Measurements from ENCODE around the gene SLCO2B1.
"Not testable (repeated sequence)": the region's sequence is repeated elsewhere in the genome, so short reads cannot be mapped to it uniquely, and the experiment has no call there.

Gene SLCO2B1

GRCh38 chr11:75150879-75151278, at the start of gene SLCO2B1:
Gene SLCO2B1 (plus strand): TSS chr11:75151107. CDS start chr11:75151382, 275 bp downstream.
- no peak for DNase-seq (ENCODE audit: low read depth)
- TF ChIP-seq CTCF (conservative IDR thresholded peaks at IDR 0.05; ENCODE audit: low read depth, low read length) = no peak
- H3K4me3 ChIP-seq (ENCODE audit: low read depth, low read length) = no peak within 1 kb of the TSS

DNA sequence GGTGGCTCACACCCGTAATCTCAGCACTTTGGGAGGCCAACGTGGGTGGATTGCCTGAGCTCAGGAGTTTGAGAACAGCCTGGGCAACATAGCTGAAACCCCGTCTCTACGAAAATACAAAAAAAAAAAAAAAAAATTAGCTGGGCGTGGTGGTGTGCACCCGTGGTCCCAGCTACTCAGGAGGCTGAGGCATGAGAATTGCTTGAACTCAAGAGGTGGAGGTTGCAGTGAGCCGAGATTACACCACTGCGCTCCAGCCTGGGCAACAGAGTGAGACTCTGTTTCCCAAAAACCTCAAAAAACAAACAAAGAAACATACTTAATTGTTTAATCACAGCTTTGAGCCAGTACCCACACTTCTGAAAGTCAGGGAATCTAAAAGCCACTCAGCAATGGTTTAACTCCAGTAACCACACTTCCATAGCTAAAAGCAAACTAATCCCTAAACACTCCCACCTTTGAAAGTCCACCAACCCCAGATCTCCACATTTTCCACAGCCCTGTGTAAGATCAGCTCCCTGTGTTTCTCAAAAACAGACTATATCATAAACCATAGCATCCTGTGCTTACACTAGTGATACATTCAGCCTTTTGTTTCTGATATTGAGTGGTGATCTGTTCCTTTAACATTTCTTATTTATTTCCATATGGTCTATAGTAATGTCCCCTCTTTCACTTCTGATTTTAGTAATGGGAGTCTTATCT, 49.3 kb upstream of the SLCO2B1 start:
- DNase-seq (ENCODE audit: low read depth) = no peak
- H3K4me3 ChIP-seq (ENCODE audit: low read depth, low read length) = no peak overlapping the region
- TF ChIP-seq CTCF (conservative IDR thresholded peaks at IDR 0.05; ENCODE audit: low read depth, low read length) = no peak

GRCh38 chr11:75103380-75104026, 47.4 kb upstream of the SLCO2B1 start:
- TF ChIP-seq CTCF (conservative IDR thresholded peaks at IDR 0.05; ENCODE audit: low read depth, low read length) = no peak
- DNase-seq (ENCODE audit: low read depth) = peak; percentile 56
- H3K4me3 ChIP-seq (ENCODE audit: low read depth, low read length) = no peak overlapping the region

DNA sequence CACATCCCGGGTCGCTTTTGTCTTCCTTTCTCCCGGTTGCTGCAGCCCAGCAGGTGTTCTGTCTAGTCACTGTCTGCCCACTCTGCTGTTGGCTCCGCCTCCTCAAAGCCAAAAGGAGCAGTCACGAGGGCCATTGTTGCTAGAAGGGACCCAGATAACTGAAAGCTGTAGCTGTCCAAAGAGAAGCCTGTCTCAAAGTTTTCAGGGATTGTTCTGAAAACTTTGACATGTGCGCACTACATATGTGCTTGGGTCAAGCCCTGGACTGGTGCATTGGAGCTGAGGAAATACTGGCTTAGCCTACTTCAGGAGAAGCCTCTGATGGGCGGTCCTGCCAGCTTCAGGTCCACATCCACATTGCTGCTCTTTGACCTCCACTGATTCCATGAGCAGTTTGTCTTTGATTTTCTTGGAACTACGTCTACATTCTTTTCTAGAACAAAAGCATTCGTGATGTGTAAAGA, 45.4 kb upstream of the SLCO2B1 start:
- DNase-seq (ENCODE audit: low read depth) = peak; percentile 58
- H3K4me3 ChIP-seq (ENCODE audit: low read depth, low read length) = no peak overlapping the region
- no peak for TF ChIP-seq CTCF (conservative IDR thresholded peaks at IDR 0.05; ENCODE audit: low read depth, low read length)

DNA sequence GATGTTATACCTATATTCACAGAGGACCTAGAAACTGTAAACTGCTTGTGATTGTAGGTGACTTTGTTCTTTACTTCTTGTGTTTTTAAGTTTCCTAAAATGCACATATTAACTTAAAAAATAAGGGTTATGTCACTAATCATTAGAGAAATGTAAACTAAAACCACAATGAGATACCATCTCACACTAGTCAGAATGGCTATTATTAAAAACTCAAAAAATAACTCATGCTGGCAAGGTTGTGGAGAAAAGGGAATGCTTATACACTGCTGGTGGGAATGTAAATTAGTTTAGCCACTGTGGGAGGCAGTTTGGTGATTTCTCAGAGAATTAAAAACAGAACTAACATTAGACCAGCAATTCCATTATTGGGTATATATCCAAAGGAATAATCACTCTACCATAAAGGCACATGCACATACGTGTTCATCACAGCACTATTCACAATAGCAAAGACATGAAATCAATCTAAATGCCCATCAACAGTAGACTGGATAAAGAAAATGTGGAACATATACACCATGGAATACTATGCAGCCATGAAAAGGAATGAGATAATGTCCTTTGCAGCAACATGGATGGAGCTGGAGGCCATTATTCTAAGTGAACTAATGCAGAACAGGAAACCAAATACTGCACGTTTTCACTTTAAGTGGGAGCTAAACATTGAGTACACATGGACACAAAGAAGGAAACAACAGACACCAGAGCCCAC, 44.8 kb upstream of the SLCO2B1 start:
- not testable (repeated sequence) for DNase-seq (ENCODE audit: low read depth); H3K4me3 ChIP-seq (ENCODE audit: low read depth, low read length)

DNA sequence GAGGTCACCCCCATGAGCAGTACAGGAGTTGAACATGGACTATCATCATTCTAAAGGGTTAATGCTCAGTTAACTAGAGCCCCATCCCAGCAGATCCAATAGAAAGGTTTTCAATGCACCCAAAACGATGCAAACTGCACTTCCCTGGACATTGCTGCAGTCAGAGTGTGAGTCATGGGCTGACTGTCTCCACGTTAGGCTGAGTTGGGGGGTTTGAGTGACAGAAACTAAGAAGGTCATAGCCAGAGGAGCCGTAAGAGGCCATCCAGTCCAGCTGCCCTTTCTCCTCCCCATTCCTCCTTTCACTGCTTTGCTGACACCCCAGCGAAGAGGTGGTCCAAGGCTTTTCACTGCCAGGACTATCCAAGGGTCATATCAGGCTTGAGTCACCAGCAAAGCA, 43.7 kb upstream of the SLCO2B1 start:
- DNase-seq (ENCODE audit: low read depth) = peak; percentile 26

More for the DNA sequence above, 43.7 kb upstream of the SLCO2B1 start:
- no peak overlapping the region for H3K4me3 ChIP-seq (ENCODE audit: low read depth, low read length)
- no peak for TF ChIP-seq CTCF (conservative IDR thresholded peaks at IDR 0.05; ENCODE audit: low read depth, low read length)

Data from choroid plexus epithelial cell (primary cell).